ENCODE measurements around the gene GIN1. TPM values are rescaled to one million over a fixed set of nuclear protein-coding genes. Genes with fewer than 3 reads are reported as not detected.

GIN1 gene
- total RNA-seq, 2 experiments from 2014 or later = 9.8 to 11.7 TPM

- intact Hi-C loops (cut with micrococcal nuclease) = no loop called here
- ChIA-PET POLR2A (interaction anchor here (1.1 kb wide), 1 partner anchor 13 kb away, joined by 3 read pairs; no protein-coding TSS in a partner anchor), CTCF (no interaction called here)
- Mint-ChIP-seq H3K27ac (no peak overlapping the region), H3K9me3 (peaks cover 7% of the 10 kb centered on the region), H3K4me1 (ENCODE audit: low read depth) (peaks cover 30% of the 10 kb centered on the region), H3K4me3 (no peak overlapping the region), H3K27me3 (no peaks in the 10 kb centered on the region), H3K36me3 (ENCODE audit: low read depth) (peaks cover 30% of the 10 kb centered on the region)
- DNase-seq (no peak), ATAC-seq (no peak)
- TF ChIP-seq CTCF (IDR thresholded peaks at IDR 0.05) = no peak
Measured at GRCh38 chr5:103108086-103108485, 11.9 kb downstream of the GIN1 start.

- ChIA-PET CTCF (no interaction called here), POLR2A (interaction anchor here (0.6 kb wide), 1 partner anchor 12 kb away, joined by 3 read pairs; no protein-coding TSS in a partner anchor)
- TF ChIP-seq CTCF (IDR thresholded peaks at IDR 0.05) = no peak
- peaks cover 15% of the 10 kb centered on the region for H3K36me3 Mint-ChIP-seq (ENCODE audit: low read depth)
- H3K27ac Mint-ChIP-seq = no peak overlapping the region
- intact Hi-C loops (cut with micrococcal nuclease) = no loop called here
- no peaks in the 10 kb centered on the region for H3K27me3 Mint-ChIP-seq
- H3K4me1 Mint-ChIP-seq (ENCODE audit: low read depth) = no peaks in the 10 kb centered on the region
- no peaks in the 10 kb centered on the region for H3K9me3 Mint-ChIP-seq
- no peak for DNase-seq
- no peak overlapping the region for H3K4me3 Mint-ChIP-seq
- no peak for ATAC-seq
Measured at GRCh38 chr5:103102234-103102633, 17.7 kb downstream of the GIN1 start.

GRCh38 chr5:103101079-103101750 lies 18.7 kb downstream of the GIN1 start:
- ATAC-seq = no peak
- H3K36me3 Mint-ChIP-seq (ENCODE audit: low read depth) = peaks cover 14% of the 10 kb centered on the region
- no peak for DNase-seq
- H3K4me1 Mint-ChIP-seq (ENCODE audit: low read depth) = no peaks in the 10 kb centered on the region
- no peak overlapping the region for H3K4me3 Mint-ChIP-seq
- ChIA-PET CTCF (no interaction called here), POLR2A (no interaction called here)
- H3K27me3 Mint-ChIP-seq = no peaks in the 10 kb centered on the region
- no peaks in the 10 kb centered on the region for H3K9me3 Mint-ChIP-seq
- intact Hi-C loops (cut with micrococcal nuclease) = no loop called here
- H3K27ac Mint-ChIP-seq = no peak overlapping the region
- no peak for TF ChIP-seq CTCF (IDR thresholded peaks at IDR 0.05)

GRCh38 chr5:103098993-103099392 lies 20.9 kb downstream of the GIN1 start:
- ChIA-PET POLR2A (interaction anchor here (1.1 kb wide), 1 partner anchor 21 kb away, joined by 4 read pairs; the partner anchor contains the start of gene GIN1), CTCF (interaction anchor here (1.6 kb wide), 1 partner anchor 41 kb away, joined by 4 read pairs; no protein-coding TSS in a partner anchor)
- Mint-ChIP-seq H3K4me1 (ENCODE audit: low read depth) (no peaks in the 10 kb centered on the region), H3K9me3 (no peaks in the 10 kb centered on the region), H3K27ac (no peak overlapping the region), H3K36me3 (ENCODE audit: low read depth) (peaks cover 10% of the 10 kb centered on the region), H3K4me3 (no peak overlapping the region), H3K27me3 (no peaks in the 10 kb centered on the region)
- DNase-seq (no peak), ATAC-seq (no peak)
- intact Hi-C loops (cut with micrococcal nuclease) = no loop called here
- no peak for TF ChIP-seq CTCF (IDR thresholded peaks at IDR 0.05)

GRCh38 chr5:103094737-103095136 lies 25.2 kb downstream of the GIN1 start:
- H3K9me3 Mint-ChIP-seq = no peaks in the 10 kb centered on the region
- no peak for TF ChIP-seq CTCF (IDR thresholded peaks at IDR 0.05)
- ChIA-PET CTCF (no interaction called here), POLR2A (no interaction called here)
- no peak overlapping the region for H3K4me3 Mint-ChIP-seq
- H3K27ac Mint-ChIP-seq = no peak overlapping the region
- intact Hi-C loops (cut with micrococcal nuclease) = no loop called here
- peaks cover 22% of the 10 kb centered on the region for H3K36me3 Mint-ChIP-seq (ENCODE audit: low read depth)
- ATAC-seq (no peak), DNase-seq (no peak)
- H3K4me1 Mint-ChIP-seq (ENCODE audit: low read depth) = no peaks in the 10 kb centered on the region
- H3K27me3 Mint-ChIP-seq = no peaks in the 10 kb centered on the region

Measured in activated CD8-positive, alpha-beta T cell treated with anti-CD3 and anti-CD28 coated beads for 36 hours (primary cell).